Stimulated activated CD8-positive, alpha-beta memory T cell treated with anti-CD3 and anti-CD28 coated beads, Interleukin-12 subunit alpha, Interleukin-12 subunit beta, amount 100 ng/mL, for 24 hours (primary cell): ENCODE data around the gene MED25.

Experiments
- DNase-seq: peaks from one replicate; pipeline ENCODE4 v3.0.0-alpha.2; 2020; ENCODE audit errors: extremely low read depth

MED25 gene

GRCh38 chr19:49817964-49818648 lies at the start of gene MED25:
Gene MED25 (plus strand): TSS chr19:49818289. CDS start chr19:49818342, 53 bp downstream.
- peak; percentile 69 for DNase-seq

- no peak for DNase-seq
Observed at GRCh38 chr19:49770529-49770928, 47.6 kb upstream of the MED25 start.

GRCh38 chr19:49771674-49772139 lies 46.4 kb upstream of the MED25 start:
- DNase-seq = no peak

GRCh38 chr19:49772850-49773432 lies 45.1 kb upstream of the MED25 start:
- DNase-seq = no peak

GRCh38 chr19:49773663-49774350 lies 44.3 kb upstream of the MED25 start:
- DNase-seq = no peak

- DNase-seq = no peak
Observed at GRCh38 chr19:49774969-49775368, 43.1 kb upstream of the MED25 start.

GRCh38 chr19:49775742-49776370 lies 42.2 kb upstream of the MED25 start:
- DNase-seq = no peak

GRCh38 chr19:49776371-49776764 lies 41.7 kb upstream of the MED25 start:
- no peak for DNase-seq

GRCh38 chr19:49779731-49780555 lies 38.1 kb upstream of the MED25 start:
- no peak for DNase-seq

- DNase-seq = no peak
Observed at GRCh38 chr19:49780861-49781260, 37.2 kb upstream of the MED25 start.

- DNase-seq = no peak
Observed at GRCh38 chr19:49781394-49781793, 36.7 kb upstream of the MED25 start.

- DNase-seq = no peak
Observed at GRCh38 chr19:49782515-49782914, 35.6 kb upstream of the MED25 start.

GRCh38 chr19:49786376-49786820 lies 31.7 kb upstream of the MED25 start:
- no peak for DNase-seq

- no peak for DNase-seq
Observed at GRCh38 chr19:49787746-49788145, 30.3 kb upstream of the MED25 start.

GRCh38 chr19:49788857-49789256 lies 29.2 kb upstream of the MED25 start:
- no peak for DNase-seq

- DNase-seq = no peak
Observed at GRCh38 chr19:49790866-49791265, 27.2 kb upstream of the MED25 start.

GRCh38 chr19:49791776-49792445 lies 26.2 kb upstream of the MED25 start:
- DNase-seq = no peak

- no peak for DNase-seq
Observed at GRCh38 chr19:49792829-49793560, 25.1 kb upstream of the MED25 start.

- no peak for DNase-seq
Observed at GRCh38 chr19:49793561-49793840, 24.6 kb upstream of the MED25 start.

- no peak for DNase-seq
Observed at GRCh38 chr19:49795615-49796014, 22.5 kb upstream of the MED25 start.

GRCh38 chr19:49798574-49798973 lies 19.5 kb upstream of the MED25 start:
- DNase-seq = no peak
